Colonic mucosa (tissue), 4 donors: ENCODE data around the gene USP17L30. TPM values are rescaled to one million over a fixed set of nuclear protein-coding genes. Genes with fewer than 3 reads are reported as not detected.
"Not testable (repeated sequence)": the region's sequence is repeated elsewhere in the genome, so short reads cannot be mapped to it uniquely, and the experiment has no call there.

Experiments
- DNase-seq: peaks from one replicate; pipeline ENCODE4 v3.0.0-alpha.2; 2020
- H3K27ac ChIP-seq: fragments of 200-600 bp; one replicate; pipeline ENCODE4 v1.8.0; 2021
- H3K27me3 ChIP-seq: fragments of 200-600 bp; one replicate; pipeline ENCODE4 v1.8.0; 2021
- H3K36me3 ChIP-seq: fragments of 200-600 bp; one replicate; pipeline ENCODE4 v1.8.0; 2021
- H3K4me1 ChIP-seq: fragments of 200-600 bp; one replicate; pipeline ENCODE4 v1.8.0; 2021; ENCODE audit warnings: mild to moderate bottlenecking
- H3K4me3 ChIP-seq: fragments of 200-600 bp; one replicate; pipeline ENCODE4 v1.8.0; 2021
- H3K9ac ChIP-seq, 2 donors: one replicate each; pipeline ENCODE4 v1.7.0; 2013; ENCODE audit warnings: control low read depth in 2 of 2, low read depth in 2 of 2, low read length in 2 of 2
- H3K9me3 ChIP-seq: fragments of 200-600 bp; one replicate; pipeline ENCODE4 v1.8.0; 2021
- CTCF ChIP-seq: fragments of 200-600 bp; IDR thresholded peaks from one replicate; pipeline ENCODE4 v1.8.0; 2022; ENCODE audit warnings: antibody characterized with exemption, mild to moderate bottlenecking
- intact Hi-C: fragments of 100-400 bp; cut with DNase I; formaldehyde crosslinking; loops from one replicate; pipeline ENCODE4 v1.14.1; 2022
- total RNA-seq, 2 donors: library from RNA; stranded (reverse); fragmentation: NEBNext Ultra II Directional in 1 of 2; extraction: Animal tissue kit (Norgen Biotek cat#: 25700) in 1 of 2; gene quantifications; one replicate each; pipeline ENCODE4 v1.2.1, GENCODE V29; 2021
- donor health status: healthy.
- donor health status: DM: no; HTN: no; CAD: no.
- donor health status: DM: no; HTN: no; CAD: no.

The USP17L30 gene
- total RNA-seq, 2 donors from 2014 or later, result not detected

- H3K9me3 ChIP-seq, H3K27me3 ChIP-seq, H3K36me3 ChIP-seq, intact Hi-C loops, H3K27ac ChIP-seq, H3K4me1 ChIP-seq: not testable (repeated sequence)
- peak; percentile 42 for DNase-seq
- H3K4me3 ChIP-seq, result peak overlapping the region; percentile 43
- TF ChIP-seq CTCF, result peak; percentile 61
- peak overlapping the region; percentile 12 to 56 for H3K9ac ChIP-seq
These were observed 18.1 kb downstream of the USP17L30 start for GRCh38 chr4:9381012-9381534.

DNA sequence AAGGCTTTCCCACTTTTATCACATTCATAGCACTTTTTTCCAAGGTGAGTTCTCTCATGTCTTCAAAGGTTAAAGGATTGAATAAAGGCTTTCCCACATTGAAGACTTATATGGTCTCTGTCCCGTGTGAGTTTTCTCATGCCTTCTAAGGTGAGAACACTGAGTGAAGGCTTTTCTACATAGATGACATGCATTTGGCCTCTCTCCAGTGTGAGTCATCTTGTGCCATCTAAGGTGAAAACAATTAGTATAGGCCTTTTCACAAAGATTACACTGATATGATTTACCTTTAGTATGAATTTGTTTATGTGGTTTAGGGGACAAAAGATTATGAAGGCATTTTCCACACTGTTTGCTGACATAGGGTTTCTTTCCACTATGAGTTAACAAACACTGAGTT, 21.2 kb downstream of the USP17L30 start:
- Histone ChIP-seq H3K36me3 (no peaks in the 10 kb centered on the region), H3K4me3 (no peak overlapping the region), H3K27ac (no peak overlapping the region), H3K4me1 (no peaks in the 10 kb centered on the region), H3K9me3 (no peaks in the 10 kb centered on the region), H3K9ac (no peak overlapping the region), H3K27me3 (no peaks in the 10 kb centered on the region)
- intact Hi-C loops, result no loop called here
- no peak for TF ChIP-seq CTCF
- no peak for DNase-seq

DNA sequence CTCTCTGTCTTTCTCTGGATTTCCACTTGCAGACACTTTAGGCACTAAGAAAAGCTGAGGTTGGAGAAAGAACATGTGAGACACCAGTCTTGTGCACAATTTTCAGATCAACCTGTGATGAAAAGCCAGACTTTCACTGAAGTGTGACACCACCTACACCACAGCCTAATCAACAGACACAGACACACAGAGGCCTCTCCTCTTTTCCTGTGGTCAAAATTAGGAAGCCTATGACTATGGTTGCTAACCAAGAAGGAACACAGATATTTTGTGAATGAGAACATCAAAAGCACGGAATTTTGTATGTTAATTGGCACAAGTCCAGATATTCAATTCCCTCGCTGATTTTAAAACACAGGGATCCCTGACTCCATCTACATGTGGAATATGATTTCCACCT, 26.1 kb downstream of the USP17L30 start:
- H3K9ac ChIP-seq, H3K27ac ChIP-seq, intact Hi-C loops, DNase-seq, H3K4me1 ChIP-seq, H3K9me3 ChIP-seq, H3K27me3 ChIP-seq, H3K4me3 ChIP-seq, H3K36me3 ChIP-seq: not testable (repeated sequence)

DNA sequence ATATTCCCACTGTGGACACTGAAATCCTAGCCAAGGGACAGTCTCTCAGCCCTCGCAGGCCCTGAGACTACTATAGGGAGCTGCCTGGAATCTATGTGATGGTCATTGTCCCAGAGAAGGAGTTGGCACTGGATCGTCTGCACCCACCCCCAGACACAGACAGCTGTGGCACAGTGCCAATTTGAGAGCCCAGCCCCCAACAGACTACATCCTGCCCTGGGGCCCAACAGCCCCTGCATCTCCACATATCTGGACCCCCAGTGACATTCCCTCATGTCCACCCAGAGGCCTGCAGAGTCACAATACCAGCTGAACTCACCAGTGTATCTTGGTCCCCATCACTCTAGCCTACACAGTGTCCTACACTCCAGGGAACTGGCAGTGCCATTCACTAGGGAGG, 42.8 kb downstream of the USP17L30 start:
- H3K4me3 ChIP-seq, H3K36me3 ChIP-seq, H3K9ac ChIP-seq, H3K27ac ChIP-seq, H3K4me1 ChIP-seq, H3K9me3 ChIP-seq, intact Hi-C loops, DNase-seq, H3K27me3 ChIP-seq: not testable (repeated sequence)

GRCh38 chr4:9406491-9406890, 43.6 kb downstream of the USP17L30 start:
- H3K9ac ChIP-seq, H3K27me3 ChIP-seq, H3K36me3 ChIP-seq, H3K4me3 ChIP-seq, H3K27ac ChIP-seq, H3K9me3 ChIP-seq, H3K4me1 ChIP-seq, intact Hi-C loops, DNase-seq: not testable (repeated sequence)

- DNase-seq, result no peak
- intact Hi-C loops, result no loop called here
- Histone ChIP-seq H3K4me1 (no peaks in the 10 kb centered on the region), H3K9me3 (no peaks in the 10 kb centered on the region), H3K27ac (no peak overlapping the region), H3K4me3 (no peak overlapping the region), H3K36me3 (no peaks in the 10 kb centered on the region), H3K9ac (no peak overlapping the region), H3K27me3 (no peaks in the 10 kb centered on the region)
- no peak for TF ChIP-seq CTCF
These were observed 46.9 kb downstream of the USP17L30 start for GRCh38 chr4:9409793-9410192.

Other genes with a start within 250 kb of the USP17L30 start
- not detected for gene FAM90A26, start 192.7 kb upstream of the USP17L30 start, total RNA-seq
- gene USP17L10, start 152.5 kb upstream of the USP17L30 start, total RNA-seq, result not detected
- not detected for gene USP17L11, start 147.7 kb upstream of the USP17L30 start, total RNA-seq
- not detected for gene USP17L12, start 143.0 kb upstream of the USP17L30 start, total RNA-seq
- not detected for gene USP17L13, start 138.2 kb upstream of the USP17L30 start, total RNA-seq
- not detected for gene USP17L15, start 128.7 kb upstream of the USP17L30 start, total RNA-seq
- gene USP17L17, start 119.2 kb upstream of the USP17L30 start, total RNA-seq, result not detected
- not detected for gene USP17L18, start 114.5 kb upstream of the USP17L30 start, total RNA-seq
- not detected for gene USP17L19, start 109.8 kb upstream of the USP17L30 start, total RNA-seq
- not detected for gene USP17L20, start 105.0 kb upstream of the USP17L30 start, total RNA-seq
- not detected for gene USP17L21, start 100.3 kb upstream of the USP17L30 start, total RNA-seq
- gene USP17L22, start 95.5 kb upstream of the USP17L30 start, total RNA-seq, result not detected
- gene USP17L24, start 38.0 kb upstream of the USP17L30 start, total RNA-seq, result not detected
- not detected for gene USP17L25, start 33.2 kb upstream of the USP17L30 start, total RNA-seq
- gene USP17L26, start 28.5 kb upstream of the USP17L30 start, total RNA-seq, result not detected
- not detected for gene USP17L5, start 23.7 kb upstream of the USP17L30 start, total RNA-seq
- not detected for gene USP17L27, start 19.0 kb upstream of the USP17L30 start, total RNA-seq
- gene USP17L28, start 14.2 kb upstream of the USP17L30 start, total RNA-seq, result not detected
- gene USP17L29, start 9.5 kb upstream of the USP17L30 start, total RNA-seq, result not detected
- not detected for gene DEFB131A, start 81.3 kb downstream of the USP17L30 start, total RNA-seq